ENCODE data around the gene TRHDE.

DNA sequence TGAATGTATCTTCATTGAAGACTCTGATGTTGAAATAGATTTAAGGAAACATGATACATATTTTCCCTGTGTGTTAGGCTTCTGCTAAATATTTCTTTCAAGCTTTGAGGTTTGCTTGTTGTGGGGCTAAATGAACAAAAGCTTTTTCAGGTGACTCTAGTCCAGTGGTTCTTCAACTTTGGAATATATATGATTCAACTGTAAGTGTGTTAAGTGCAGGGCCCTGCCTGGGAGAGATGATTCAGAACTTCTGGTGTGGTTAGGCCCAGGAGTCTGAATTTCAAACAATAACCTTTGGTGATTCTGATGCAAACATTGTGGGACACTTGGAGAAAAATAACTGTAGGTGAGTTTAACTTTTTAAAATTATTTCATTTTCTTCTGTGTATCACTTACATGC, 93.0 kb downstream of the TRHDE start:
- TF ChIP-seq, protein P1, sequence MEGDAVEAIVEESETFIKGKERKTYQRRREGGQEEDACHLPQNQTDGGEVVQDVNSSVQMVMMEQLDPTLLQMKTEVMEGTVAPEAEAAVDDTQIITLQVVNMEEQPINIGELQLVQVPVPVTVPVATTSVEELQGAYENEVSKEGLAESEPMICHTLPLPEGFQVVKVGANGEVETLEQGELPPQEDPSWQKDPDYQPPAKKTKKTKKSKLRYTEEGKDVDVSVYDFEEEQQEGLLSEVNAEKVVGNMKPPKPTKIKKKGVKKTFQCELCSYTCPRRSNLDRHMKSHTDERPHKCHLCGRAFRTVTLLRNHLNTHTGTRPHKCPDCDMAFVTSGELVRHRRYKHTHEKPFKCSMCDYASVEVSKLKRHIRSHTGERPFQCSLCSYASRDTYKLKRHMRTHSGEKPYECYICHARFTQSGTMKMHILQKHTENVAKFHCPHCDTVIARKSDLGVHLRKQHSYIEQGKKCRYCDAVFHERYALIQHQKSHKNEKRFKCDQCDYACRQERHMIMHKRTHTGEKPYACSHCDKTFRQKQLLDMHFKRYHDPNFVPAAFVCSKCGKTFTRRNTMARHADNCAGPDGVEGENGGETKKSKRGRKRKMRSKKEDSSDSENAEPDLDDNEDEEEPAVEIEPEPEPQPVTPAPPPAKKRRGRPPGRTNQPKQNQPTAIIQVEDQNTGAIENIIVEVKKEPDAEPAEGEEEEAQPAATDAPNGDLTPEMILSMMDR (IDR thresholded peaks at IDR 0.05; ENCODE audit: low read depth, low read length) = no peak
- no peak for TF ChIP-seq EZH2phosphoT487 (IDR thresholded peaks at IDR 0.05; ENCODE audit: low read depth)
